GM21528 (cell line): ENCODE results near the gene IQSEC1.

Source experiments
- ATAC-seq: cut with Tn5 transposase; IDR thresholded peaks from one replicate; pipeline ENCODE4 v1.9.1; 2021; ENCODE audit warnings: mild to moderate bottlenecking, moderate library complexity; ENCODE audit not compliant: unreplicated experiment, low FRiP score

IQSEC1 gene

DNA sequence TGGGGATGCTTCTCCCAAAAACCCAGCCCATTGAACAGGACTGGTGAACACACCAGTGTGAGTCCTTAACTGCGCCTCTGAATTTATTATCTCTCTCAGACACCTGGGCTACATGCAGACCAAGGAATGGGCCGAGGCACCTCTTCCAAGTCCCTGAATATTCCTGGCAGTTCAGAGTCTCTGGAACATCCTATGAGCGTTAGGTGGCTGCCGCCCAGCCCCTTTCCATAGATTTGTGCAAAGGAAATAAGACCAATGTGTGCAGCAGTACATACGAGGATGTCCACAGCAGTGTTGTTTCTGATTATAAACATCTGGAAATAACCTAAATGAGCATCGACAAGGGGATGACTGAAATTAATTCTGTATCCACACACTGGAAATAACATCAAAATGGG lies 127.0 kb downstream of the IQSEC1 start:
- no peak for ATAC-seq

DNA sequence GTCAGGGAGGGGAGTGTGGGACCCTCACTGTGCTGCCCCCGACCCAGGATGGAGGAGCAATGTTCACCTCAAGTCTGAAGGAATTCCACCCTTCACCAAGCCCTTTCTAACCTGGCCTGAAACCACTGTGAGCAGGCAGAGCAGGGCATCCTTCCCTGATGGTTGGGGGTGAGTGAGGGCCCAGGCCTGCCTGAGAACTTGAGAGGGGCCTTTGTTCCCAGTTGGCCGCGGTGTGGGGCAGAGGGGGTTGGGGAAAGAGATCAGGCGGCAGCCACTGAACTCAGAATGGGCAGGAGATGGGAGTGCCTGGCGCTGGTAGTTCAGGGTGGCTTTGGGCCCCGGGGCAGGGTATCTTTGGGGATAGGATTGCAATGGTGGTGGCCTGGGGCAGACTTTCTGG lies 128.4 kb downstream of the IQSEC1 start:
- no peak for ATAC-seq

DNA sequence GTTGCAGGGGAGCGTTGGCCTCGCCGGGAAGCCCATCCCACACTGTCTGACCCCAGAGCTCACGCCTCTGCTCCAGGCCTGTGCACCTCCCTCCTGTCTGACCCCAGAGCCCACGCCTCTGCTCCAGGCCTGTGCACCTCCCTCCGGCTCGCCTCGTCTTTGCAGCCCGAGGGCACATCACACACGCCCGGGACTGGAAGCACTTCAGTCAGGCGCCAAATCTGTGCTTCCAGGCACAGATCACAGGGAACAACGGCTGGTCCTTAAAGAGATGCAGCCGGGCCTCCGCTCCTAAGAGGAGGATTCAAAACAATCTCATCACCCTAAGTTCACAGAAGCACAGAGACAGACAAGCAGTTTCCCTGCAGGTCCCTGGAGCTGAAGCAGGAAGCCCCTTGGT lies 128.8 kb downstream of the IQSEC1 start:
- no peak for ATAC-seq

DNA sequence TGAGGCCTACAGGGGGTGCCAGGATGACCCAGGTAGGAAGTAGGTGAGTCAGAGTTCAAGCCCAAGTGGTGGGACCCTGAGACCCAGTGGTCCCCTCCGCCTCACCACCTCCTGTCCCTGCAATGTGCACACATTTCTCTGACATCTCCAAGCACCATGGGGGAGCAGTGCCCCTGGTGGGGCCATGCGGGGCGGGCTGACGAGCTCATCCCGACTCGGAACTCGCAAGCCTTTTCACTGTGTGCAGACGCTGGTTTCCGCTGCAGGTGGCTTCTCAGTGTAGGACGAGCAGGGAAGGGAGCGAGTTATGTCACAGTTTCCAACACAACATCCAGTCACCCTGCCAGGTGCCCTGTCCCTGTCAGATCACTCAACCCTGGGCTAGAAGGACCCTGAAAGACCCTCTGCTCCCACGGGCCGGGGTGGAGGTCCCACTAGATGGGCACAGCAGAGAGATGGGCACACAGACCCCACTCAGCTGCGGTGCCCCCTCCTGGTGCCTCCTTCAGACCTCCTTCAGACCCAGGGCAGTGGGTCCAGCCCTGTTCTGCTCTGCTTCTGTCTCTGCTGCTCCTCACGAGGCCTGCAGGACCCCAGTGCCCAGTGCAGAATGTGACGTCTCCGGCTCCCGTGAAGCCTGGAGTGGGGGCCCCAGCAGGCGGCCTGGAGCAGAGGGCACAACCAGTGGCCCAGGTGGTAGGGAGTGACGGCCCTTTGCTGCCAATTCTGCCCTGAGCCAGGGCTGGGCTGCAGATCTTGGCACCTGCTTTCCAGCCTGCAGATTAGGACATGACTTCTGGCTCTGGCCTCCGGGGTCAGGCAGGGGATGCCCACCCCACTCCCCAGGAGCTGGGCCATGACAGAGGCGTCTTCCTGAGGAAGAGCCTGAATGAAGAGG lies 129.9 kb downstream of the IQSEC1 start:
- ATAC-seq = no peak

DNA sequence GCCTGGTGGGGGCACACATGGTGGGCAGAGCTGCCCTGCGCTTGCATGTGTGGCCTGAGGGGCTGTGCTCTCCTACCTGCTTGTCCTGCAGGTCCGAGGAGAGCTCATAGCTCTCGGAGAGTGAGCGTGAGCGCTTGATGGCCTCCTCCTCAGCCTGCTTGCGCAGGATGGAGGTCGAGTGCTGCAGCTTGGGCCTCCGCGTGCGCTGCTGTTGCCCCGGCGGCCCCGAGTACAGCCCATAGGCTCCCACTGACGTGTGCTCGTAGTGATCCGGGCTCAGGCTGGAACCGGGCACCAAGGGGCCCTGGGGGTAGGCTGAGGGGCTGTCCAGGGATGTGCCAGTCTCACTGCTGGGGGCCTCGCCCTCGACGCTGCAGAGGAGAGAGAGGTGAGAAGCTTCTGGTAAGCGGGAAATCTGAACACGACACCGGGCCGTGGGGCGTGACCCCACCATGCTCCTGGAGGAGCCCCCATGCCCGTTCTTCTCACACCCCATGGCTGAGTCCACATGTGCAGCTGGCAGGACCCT lies 131.7 kb downstream of the IQSEC1 start:
- ATAC-seq = no peak

DNA sequence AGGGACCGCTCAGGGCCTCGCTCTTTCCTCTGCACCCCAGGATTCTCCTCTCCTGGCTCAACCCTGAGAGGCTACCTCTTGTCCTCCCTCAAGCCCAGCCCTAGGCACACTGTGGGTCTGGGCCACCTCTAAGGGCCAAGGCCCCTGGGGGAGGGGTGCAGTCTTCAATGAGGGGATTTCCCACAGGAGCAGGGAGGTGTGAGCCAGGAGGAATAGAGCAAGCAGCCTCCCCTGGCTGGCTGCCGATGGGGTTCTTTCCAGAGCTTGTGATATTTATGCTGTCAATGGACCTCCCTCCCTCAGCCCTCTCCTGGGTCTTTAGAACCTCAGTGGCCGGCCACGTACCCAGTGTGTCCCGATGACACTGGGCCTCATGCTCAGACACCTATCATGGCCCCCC lies 132.4 kb downstream of the IQSEC1 start:
- ATAC-seq = no peak

DNA sequence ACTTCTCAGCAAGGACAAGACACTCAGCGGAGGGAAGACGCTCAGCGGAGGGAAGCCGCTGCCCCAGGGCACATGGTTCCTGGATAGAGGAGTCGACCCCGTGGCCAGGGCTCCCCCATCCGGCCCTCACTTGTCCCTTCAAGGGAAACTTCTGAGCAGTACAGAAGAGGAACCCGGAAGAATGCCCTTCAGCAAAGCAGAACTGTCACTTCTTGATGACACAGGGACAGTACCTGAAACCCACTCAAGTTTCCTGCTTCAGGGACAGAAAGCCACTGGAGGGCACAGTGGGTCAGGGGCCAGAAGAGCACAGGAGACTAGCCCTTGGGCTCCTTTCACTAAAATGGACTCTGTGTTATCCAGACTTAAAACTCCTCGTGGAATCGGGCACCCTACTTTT lies 134.1 kb downstream of the IQSEC1 start:
- ATAC-seq = no peak

DNA sequence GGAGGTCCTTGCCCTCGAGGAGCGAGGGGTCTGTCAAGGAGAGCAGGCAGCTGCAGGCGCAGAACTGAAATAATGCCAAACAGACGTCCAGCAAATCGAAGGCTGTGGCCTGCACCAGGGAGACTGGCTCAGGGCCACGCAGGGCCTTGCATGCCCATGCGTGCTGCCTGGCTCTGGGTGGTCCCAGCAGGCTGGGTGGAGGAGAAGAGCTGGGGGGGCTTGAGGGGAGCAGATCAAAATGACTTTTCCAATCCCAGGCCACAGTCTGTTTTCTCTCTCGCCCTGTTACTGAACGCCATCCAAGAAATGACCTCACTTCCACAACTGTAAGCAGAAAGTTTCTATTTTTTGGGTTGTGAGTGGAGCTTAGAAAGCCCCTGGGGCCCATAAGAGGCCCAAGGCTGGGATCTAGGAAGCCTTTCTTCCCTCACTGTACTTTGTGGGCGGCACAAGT lies 134.9 kb downstream of the IQSEC1 start:
- no peak for ATAC-seq

DNA sequence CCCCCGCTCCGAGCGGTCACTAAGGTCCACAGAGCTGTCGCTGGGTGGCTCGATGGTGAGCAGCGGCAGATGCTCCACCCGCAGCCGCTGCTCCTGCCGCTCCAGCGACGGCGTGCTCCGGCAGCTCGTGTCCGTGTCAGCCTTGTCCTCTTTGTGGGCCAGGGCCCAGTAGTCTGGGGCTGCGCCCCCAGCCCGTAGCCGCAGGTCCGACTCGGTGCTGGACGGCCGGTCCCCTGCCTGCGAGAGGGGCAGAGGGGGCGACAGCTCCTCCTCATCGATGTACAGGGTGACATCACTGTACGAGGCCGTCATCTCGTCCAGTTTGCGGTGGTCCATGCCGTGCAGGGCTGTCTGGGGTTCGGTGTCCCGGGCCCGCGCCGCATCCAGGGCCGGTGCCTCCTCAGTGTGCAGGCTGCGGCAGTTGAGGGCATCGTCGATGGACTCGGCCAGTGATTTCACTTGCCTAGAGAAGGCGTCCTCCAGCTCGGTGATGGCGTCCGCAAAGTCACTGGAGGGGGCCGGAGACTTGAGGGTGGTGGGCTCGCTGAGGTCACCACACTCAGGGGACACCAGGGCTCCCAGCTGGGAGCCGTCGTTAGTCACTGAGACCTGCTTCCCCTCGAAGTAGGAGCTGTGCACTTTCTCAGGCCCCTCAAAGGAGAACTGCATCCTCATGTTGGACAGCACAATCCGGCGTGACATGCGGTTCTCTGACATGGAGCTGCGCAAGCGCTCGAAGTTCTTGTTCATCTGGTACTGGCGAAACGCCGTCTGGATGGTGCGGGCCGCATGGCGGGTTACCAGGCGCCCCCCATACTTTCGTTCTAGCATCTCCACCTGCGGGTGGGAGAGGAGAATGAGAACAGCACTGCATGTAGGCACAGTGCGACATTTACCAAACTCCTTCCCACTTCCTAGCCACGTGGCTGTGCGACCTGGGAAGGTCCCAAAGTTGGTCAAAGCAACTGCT lies 137.1 kb downstream of the IQSEC1 start:
- no peak for ATAC-seq

DNA sequence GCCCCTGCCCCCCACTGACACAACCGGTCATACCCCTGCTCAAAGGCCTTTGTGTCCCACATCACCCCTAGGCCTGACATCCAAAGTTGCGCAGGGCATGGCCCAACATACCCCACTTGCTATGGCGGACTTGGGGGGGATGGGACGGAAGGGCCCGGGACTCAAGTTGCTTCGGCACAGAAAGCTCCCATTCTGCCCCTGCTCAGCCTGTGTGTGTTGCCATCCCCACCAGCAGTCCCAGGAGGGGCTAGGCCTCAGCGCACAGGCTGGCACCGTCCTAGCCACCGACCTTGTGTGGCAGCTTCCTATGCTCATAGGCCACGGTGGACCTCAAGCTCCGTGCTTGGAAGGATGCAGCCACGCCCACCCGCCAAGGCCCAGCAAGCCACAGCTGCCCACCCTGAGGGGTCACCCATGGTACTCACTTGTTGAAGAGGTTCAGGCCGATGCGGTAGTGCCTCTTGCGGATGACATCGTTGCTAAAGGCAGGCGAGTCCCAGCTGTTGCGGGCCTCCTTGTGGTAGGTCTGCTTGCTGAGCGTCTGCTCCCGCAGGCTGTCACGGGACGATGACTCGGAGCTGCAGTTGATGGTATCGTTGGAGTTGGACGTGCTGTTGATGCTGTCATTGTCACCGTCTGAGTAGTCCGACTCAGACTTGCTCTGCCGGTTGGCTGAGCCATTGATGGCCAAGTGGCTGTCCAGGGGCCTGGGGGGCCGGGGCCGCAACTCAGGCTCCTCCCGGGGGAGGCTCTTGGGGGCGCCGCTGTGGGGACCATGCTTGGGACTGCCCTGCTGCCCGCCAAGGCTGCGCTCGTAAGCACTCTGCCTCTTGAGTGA lies 138.0 kb downstream of the IQSEC1 start:
- ATAC-seq = no peak

DNA sequence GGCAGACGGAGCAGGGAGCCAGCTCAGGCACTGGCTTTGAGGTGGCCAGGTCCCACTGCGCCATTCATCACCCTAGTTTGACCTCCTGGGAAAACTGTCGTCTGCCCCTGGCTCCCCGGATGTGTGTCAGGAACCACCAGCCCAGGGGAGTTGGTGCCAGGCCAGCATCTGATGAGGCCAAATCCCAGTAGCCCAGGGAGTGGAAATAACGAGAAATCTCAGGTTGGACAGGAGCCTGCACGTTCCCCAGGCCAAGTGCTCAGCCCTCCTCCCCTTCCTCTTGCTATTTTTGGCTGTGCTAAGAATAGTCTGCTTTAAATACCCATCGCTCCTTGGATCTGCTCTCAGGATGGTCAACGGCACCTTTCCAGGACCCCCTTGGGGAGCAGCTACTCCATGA lies 138.8 kb downstream of the IQSEC1 start:
- ATAC-seq = no peak

DNA sequence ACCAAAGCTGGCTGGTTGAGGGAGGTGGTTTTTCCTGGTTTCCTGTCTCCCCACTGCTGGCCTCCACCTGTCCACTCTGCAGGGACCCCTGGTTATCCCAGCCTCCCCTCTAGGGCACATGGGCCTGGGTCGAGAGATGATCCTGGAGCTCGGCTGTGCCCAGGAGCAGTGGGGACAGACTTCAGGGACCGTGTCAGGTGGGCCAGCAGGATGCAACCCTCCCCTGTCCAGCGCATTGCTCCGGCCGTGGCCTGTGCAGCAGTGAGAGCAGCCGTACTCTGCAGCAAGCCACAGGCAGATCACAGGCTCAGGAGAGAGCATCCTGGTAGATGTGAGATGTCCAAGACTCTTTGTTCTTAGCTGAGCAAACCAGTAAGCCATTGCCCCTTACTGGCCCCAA lies 139.3 kb downstream of the IQSEC1 start:
- ATAC-seq = no peak

DNA sequence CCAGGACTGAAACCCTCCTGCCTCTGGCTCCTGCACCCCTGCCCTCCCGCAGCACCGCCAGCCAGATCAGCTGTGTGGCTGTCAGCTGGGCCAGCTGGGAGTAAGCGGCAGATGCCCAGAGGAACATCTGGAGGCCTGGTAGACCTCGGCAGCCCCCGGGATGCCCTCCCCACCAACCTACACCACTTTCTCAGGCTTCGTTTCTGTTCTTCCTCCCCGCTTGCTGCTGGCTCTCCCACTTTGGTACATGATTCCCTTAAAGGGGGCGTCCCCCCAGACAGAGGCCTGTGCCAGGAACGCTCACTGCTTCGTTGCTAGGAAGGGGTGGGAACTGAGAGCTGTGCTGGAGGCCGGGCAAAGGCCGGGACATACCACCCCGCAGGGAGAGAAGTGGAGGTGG lies 140.5 kb downstream of the IQSEC1 start:
- no peak for ATAC-seq

DNA sequence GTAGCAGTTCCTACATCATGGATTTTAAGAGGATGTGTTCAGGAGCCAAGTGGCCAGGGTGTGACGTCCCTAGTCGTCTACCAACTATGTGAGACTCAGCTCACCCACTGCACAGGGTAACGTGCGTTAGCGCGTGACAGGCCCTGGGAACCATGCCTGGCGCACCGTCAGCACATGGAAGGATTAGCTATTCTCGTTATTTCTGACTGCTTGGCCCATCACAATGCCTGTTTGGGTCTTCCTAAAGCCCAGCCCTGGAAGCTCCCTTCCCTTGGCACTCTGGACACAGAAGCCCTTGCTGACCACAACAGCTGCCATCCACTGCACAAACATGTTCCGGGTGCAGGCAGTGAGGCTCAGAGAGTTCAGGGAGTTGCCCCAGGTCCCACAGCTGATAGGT lies 140.9 kb downstream of the IQSEC1 start:
- no peak for ATAC-seq

DNA sequence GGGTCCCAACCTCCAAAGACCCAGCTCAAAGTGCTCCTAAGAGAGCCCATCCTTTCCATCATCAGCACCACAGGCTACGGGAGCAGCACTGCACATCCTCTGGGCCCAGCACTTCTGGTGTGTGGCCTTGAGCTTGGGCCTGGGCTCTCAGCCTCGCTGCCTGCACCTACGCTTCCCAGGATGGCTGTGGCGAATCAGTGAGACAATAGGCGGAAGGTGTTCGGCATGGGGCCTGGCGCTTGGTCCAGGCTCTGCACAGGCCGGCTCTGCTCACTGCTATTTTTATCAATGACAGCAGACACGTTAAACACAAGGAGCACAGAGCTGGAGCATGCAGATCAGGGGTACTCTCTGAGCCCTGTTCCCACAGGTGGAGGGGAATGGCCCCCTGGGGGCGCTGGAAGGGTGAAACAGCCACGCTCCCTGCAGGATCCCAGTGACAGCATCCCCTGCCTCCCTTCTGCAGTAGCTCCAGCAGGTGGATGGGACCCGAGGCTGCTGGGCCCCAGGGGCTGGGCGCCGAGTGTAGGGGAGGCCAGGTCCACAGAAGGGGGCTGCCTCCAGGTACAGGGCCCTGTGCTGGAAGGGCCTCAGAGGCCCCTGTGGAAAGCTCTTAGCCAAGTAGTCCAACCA lies 141.8 kb downstream of the IQSEC1 start:
- no peak for ATAC-seq

DNA sequence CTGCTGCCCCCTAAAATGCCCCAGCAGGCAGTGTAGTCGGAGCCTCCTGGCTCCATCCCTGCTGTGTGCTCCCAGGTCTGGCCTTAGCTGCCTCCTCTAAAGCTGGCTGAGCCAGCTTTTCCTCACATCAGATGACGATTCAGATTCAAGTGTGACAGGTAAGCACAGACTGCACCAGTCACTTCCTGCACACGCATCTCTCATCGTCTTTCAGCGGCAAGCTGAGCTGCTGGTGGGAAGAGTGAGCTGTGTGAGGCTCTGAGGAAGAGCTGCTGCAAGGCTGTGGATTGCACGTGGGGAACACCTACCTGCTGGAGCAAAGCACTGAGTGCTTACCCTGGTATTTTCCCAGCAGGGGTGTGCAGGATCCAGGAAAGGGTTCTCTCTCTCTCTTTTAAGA lies 143.4 kb downstream of the IQSEC1 start:
- ATAC-seq = no peak

DNA sequence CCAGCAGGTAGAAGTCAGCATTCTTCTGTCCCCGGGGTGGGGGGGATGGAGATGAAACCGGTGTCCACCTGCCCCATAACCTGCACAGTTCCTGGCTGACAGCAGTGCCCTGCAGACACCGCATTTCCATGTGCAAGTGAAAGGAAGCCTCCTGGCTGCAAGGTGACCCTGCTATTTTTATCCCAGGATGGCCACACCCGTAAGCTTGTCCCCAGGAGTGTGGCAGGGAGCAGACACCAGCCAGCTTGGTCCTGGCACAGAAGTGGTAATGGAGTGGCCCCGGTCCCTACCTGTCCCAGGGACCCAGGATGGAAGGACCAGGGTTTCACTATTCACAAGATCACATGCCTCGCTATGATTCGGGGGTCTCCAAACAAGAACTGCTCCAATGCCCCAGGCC lies 146.6 kb downstream of the IQSEC1 start:
- ATAC-seq = no peak

DNA sequence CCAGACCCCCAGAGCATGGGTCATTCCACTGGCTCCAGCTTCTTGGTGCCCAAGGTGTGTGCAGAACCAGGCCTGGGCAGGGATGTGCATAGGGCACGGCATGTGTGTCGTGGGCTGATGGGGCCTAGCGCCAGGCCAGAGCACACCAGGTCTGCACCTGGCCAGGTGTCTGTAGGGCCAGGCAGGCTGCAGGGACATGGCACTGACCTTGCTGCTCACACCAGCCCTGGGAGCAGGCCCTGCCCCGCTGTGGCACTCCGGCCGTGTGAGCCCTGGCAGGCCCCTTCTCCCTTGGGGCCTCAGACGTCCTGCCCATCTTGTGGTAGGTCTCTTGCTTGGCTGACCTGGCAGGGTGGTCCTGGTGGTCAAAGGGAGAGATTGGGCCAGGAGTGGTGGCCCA lies 147.6 kb downstream of the IQSEC1 start:
- ATAC-seq = no peak

DNA sequence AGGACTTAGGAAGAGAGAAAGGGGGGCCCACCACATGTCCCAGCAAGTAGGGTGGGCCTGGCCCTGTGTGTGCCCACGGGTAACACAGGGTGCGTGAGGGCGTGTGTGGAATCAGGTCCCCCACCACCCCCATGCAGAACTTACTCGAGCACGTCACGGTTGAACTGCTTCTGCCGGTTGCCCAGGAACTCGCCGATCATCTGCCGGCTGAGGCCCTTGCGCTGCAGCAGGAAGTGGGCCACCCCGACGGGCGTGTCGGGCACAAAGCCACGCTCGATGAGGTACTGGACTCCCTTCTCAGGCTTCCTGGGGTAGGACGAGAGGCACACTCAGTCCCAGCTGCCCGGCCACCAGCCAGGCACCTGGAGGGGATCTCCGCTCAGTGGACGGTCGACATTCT lies 148.8 kb downstream of the IQSEC1 start:
- no peak for ATAC-seq
